ENCODE data around the gene CSNK2A2. TPM values are rescaled to one million over a fixed set of nuclear protein-coding genes. Genes with fewer than 3 reads are reported as not detected.

Gene CSNK2A2
- total RNA-seq, 1 donor from 2014 or later = 79.4 TPM

DNA sequence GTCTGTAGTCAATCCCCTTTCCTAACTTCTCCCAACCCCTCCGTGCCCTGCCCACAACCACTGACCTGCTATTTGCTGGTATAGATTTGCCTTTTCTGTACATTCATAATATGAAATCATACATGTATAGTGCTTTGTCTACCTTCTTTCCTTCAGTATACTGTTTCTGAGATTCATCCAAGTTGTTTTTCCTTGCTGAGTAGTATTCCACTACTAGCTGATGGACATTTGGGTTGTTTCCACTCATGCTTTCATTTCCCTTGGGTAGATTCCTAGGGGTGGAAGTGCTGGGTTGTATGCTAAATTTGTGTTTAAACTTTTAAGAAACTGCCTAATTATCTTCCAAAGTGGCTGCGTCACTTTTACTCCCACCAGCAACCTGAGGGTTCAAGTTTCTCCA is 27.7 kb downstream of the CSNK2A2 start:
- Mint-ChIP-seq H3K36me3 (peaks cover 30% of the 10 kb centered on the region), H3K4me3 (no peak overlapping the region), H3K4me1 (ENCODE audit: unreplicated experiment) (no peaks in the 10 kb centered on the region), H3K27me3 (no peaks in the 10 kb centered on the region), H3K27ac (no peak overlapping the region), H3K9me3 (no peaks in the 10 kb centered on the region)
- no peak for DNase-seq (ENCODE audit: extremely low spot score, unreplicated experiment)
- TF ChIP-seq, protein P1, sequence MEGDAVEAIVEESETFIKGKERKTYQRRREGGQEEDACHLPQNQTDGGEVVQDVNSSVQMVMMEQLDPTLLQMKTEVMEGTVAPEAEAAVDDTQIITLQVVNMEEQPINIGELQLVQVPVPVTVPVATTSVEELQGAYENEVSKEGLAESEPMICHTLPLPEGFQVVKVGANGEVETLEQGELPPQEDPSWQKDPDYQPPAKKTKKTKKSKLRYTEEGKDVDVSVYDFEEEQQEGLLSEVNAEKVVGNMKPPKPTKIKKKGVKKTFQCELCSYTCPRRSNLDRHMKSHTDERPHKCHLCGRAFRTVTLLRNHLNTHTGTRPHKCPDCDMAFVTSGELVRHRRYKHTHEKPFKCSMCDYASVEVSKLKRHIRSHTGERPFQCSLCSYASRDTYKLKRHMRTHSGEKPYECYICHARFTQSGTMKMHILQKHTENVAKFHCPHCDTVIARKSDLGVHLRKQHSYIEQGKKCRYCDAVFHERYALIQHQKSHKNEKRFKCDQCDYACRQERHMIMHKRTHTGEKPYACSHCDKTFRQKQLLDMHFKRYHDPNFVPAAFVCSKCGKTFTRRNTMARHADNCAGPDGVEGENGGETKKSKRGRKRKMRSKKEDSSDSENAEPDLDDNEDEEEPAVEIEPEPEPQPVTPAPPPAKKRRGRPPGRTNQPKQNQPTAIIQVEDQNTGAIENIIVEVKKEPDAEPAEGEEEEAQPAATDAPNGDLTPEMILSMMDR (conservative IDR thresholded peaks at IDR 0.05) = no peak

DNA sequence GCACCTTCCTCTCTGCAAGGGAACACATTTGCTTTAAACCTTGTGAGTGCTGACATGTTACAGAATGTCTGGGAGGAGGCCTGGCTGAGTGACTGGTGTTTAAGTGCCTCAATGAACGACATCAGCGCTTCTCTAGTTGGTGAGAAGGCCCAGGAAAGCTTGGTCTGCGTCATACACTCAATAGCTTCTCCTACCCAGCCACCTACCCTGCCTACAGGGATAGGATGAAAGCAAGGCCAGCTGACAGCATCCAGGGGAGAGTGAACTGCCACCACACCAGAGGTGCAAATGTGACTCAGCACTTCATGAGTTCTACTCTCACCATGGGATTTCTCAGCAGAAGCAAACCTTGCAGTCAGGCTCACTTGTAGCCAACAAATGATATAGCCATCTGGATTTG is 37.1 kb downstream of the CSNK2A2 start:
- TF ChIP-seq, protein P1 (conservative IDR thresholded peaks at IDR 0.05) = no peak
- Mint-ChIP-seq H3K27ac (no peak overlapping the region), H3K9me3 (no peaks in the 10 kb centered on the region), H3K4me3 (no peak overlapping the region), H3K36me3 (peaks cover 10% of the 10 kb centered on the region), H3K4me1 (ENCODE audit: unreplicated experiment) (no peaks in the 10 kb centered on the region), H3K27me3 (no peaks in the 10 kb centered on the region)
- DNase-seq (ENCODE audit: extremely low spot score, unreplicated experiment) = no peak

DNA sequence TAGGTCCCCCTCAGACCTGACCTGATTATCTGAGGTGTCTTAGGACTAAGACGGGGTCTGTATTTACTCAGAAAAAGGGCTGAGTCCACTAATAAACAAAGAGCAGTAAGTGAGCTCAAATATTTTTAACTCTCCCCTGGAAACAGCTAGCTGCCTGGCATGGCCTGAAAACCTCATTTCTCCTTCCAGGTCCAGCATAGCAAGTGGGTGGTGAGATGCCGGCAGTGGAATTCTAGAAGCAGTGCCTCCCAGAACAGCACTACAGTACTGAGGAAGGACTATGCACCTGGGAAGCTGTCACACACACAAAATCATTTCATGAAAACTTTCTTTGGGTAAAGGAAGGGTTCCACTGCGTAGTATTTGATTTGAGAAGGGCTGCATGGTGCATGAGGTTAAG is 39.2 kb downstream of the CSNK2A2 start:
- Mint-ChIP-seq H3K4me1 (ENCODE audit: unreplicated experiment) (no peaks in the 10 kb centered on the region), H3K27me3 (no peaks in the 10 kb centered on the region), H3K27ac (no peak overlapping the region), H3K36me3 (peaks cover 3% of the 10 kb centered on the region), H3K9me3 (no peaks in the 10 kb centered on the region), H3K4me3 (no peak overlapping the region)
- no peak for DNase-seq (ENCODE audit: extremely low spot score, unreplicated experiment)
- TF ChIP-seq, protein P1 (conservative IDR thresholded peaks at IDR 0.05) = no peak

DNA sequence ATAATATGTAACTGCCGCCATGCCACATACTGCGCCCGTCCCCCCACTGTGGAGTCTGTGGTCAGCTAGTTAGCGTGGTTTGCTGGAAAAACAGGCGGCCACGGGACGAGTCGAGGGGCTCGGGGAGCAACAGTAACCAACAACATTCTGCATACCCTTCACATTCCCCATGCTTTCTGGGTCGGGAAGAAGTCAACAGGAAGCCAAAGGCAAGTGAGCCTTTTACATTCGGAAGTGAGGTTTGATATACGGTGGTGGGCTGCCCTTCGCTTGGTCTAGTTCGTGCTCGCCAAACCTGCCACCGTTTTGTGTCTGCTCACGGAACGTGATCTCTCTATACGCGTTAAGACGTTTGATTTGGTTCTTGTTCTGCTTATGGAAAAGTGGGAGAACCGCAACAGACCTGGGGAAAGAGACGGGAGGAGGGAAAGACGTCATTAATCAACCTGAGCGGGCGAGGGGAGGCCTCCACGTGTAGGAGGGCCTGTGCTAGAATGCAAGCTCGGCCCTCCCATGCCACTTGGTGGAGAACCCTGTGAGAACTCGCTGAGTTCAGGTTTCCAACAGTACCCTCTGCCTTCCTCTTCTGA is 39.9 kb downstream of the CSNK2A2 start:
- peaks cover 3% of the 10 kb centered on the region for H3K36me3 Mint-ChIP-seq
- no peaks in the 10 kb centered on the region for H3K9me3 Mint-ChIP-seq
- TF ChIP-seq, protein P1 (conservative IDR thresholded peaks at IDR 0.05) = no peak
- no peaks in the 10 kb centered on the region for H3K27me3 Mint-ChIP-seq
- H3K4me3 Mint-ChIP-seq = no peak overlapping the region
- H3K27ac Mint-ChIP-seq = no peak overlapping the region
- DNase-seq (ENCODE audit: extremely low spot score, unreplicated experiment) = no peak
- H3K4me1 Mint-ChIP-seq (ENCODE audit: unreplicated experiment) = no peaks in the 10 kb centered on the region

DNA sequence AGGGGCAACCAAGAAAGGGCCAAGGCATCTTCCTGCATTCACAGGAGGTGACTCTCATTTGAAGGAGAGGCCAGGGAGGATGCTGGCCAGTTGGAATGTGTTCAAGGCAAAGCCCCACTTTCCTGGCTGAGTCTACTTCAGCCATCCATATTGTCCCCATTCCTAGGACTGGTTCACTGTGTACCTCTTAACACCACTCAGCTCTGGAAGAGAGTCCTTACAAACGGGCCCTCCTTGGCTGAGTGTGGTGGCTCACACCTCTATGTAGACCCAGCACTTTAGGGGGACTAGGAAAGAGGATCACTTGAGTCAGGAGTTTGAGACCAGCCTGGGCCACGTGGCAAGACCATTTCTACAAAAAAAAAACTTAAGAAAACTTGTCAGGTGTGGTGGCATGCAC is 40.7 kb downstream of the CSNK2A2 start:
- no peak for DNase-seq (ENCODE audit: extremely low spot score, unreplicated experiment)
- TF ChIP-seq, protein P1 (conservative IDR thresholded peaks at IDR 0.05) = no peak
- H3K4me3 Mint-ChIP-seq = no peak overlapping the region
- H3K27ac Mint-ChIP-seq = no peak overlapping the region
- H3K27me3 Mint-ChIP-seq = no peaks in the 10 kb centered on the region
- no peaks in the 10 kb centered on the region for H3K4me1 Mint-ChIP-seq (ENCODE audit: unreplicated experiment)
- H3K36me3 Mint-ChIP-seq = peaks cover 3% of the 10 kb centered on the region
- no peaks in the 10 kb centered on the region for H3K9me3 Mint-ChIP-seq

DNA sequence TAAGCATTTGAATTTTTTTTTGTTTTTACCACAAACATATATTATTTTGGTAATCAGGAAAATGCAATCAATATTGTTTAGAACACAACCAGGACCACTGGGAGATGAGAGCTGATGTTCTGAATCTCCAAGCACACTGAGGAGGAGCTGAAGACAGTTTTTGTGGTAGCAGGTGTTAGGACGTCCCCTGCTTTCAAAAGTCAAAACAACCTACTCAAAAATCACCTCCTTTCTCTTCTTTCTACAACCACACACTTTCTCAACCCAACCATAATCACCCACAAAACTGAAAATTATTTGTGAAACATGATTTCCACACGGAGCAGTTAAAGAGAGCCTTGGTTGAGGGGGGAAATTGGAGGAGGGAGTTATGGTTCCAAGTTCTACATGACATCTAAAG is 42.1 kb downstream of the CSNK2A2 start:
- DNase-seq (ENCODE audit: extremely low spot score, unreplicated experiment) = no peak
- no peak overlapping the region for H3K4me3 Mint-ChIP-seq
- H3K27me3 Mint-ChIP-seq = no peaks in the 10 kb centered on the region
- H3K27ac Mint-ChIP-seq = no peak overlapping the region
- no peaks in the 10 kb centered on the region for H3K4me1 Mint-ChIP-seq (ENCODE audit: unreplicated experiment)
- H3K36me3 Mint-ChIP-seq = peaks cover 3% of the 10 kb centered on the region
- TF ChIP-seq, protein P1 (conservative IDR thresholded peaks at IDR 0.05) = no peak
- H3K9me3 Mint-ChIP-seq = no peaks in the 10 kb centered on the region
